Adrenal gland (tissue), 12 donors: ENCODE data around the gene SNX1. TPM values are rescaled to one million over a fixed set of nuclear protein-coding genes. Genes with fewer than 3 reads are reported as not detected.
A peak's percentile ranks its signal among the peaks of the same experiment; 100 is the strongest.

Experiments used
- DNase-seq, 7 donors: peaks; one replicate each; pipeline ENCODE4 v3.0.0-alpha.2; 2019 to 2020
- H3K27ac ChIP-seq, 5 donors: fragments of 200-600 bp; sonication (generic) in 4 of 5; 1 replicate in 3 of 5; 2 replicates in 2 of 5; pipeline versions ENCODE4 v1.5.1 to v1.8.0; 2016 to 2020; ENCODE audit warnings: mild to moderate bottlenecking in 1 of 5
- H3K27me3 ChIP-seq: fragments of 200-600 bp; 2 replicates; pipeline ENCODE4 v1.8.0; 2021
- H3K36me3 ChIP-seq, 2 donors: fragments of 200-600 bp; replicated peaks in 1 of 2; 1 replicate in 1 of 2; 2 replicates in 1 of 2; pipeline versions ENCODE4 v1.5.1 to v1.8.0; 2018 to 2022
- H3K4me1 ChIP-seq, 2 donors: fragments of 200-600 bp; replicated peaks in 1 of 2; 1 replicate in 1 of 2; 2 replicates in 1 of 2; pipeline versions ENCODE4 v1.5.1 to v1.8.0; 2018 to 2021
- H3K4me3 ChIP-seq, 4 donors: fragments of 200-600 bp; sonication (generic) in 3 of 4; one replicate each; pipeline ENCODE4 v1.5.1; 2016 to 2018
- H3K9me3 ChIP-seq, 3 donors: fragments of 200-600 bp; sonication (generic) in 1 of 3; replicated peaks in 1 of 3; 1 replicate in 2 of 3; 2 replicates in 1 of 3; pipeline versions ENCODE4 v1.5.1 to v1.8.0; 2016 to 2021
- CTCF ChIP-seq, 6 experiments: fragments of 450-650 bp in 4 of 6; fragments of 200-600 bp in 2 of 6; sonication (generic) in 1 of 6; IDR thresholded peaks; 1 replicate in 5 of 6; 2 replicates in 1 of 6; pipeline versions ENCODE4 v1.5.1 to v1.8.0; 2016 to 2021; ENCODE audit warnings: antibody characterized with exemption in 6 of 6, mild to moderate bottlenecking in 2 of 6, moderate library complexity in 1 of 6
- POLR2A ChIP-seq, 2 donors: fragments of 450-650 bp; IDR thresholded peaks; one replicate each; pipeline ENCODE4 v1.6.1; 2017; ENCODE audit warnings: antibody characterized with exemption in 2 of 2, mild to moderate bottlenecking in 2 of 2, moderate library complexity in 1 of 2
- WGBS, 4 donors: extraction: QIAGEN DNeasy Blood & Tissue Kit in 2 of 4; methylation state at CpG; one replicate each; pipeline versions ENCODE4 v1.1.5 to v1.1.7; 2013 to 2017; 5-methylcytosine and 5-hydroxymethylcytosine counted together
- intact Hi-C, 2 donors: fragments of 100-400 bp; cut with DNase I; formaldehyde crosslinking; loops; one replicate each; pipeline versions ENCODE4 v1.14.1 to v1.15.0; 2022 to 2023
- polyA plus RNA-seq, 3 donors: library from polyadenylated mRNA; stranded (reverse); fragments of 200-250 nt in 2 of 3; fragments of 350-450 nt in 1 of 3; fragmentation: Illumina TruSeq in 1 of 3; extraction: RNeasy Lipid Tissue Mini Kit (QIAGEN cat#74804) in 1 of 3; gene quantifications; one replicate each; pipeline ENCODE4 v1.2.3, GENCODE V29; 2013 to 2014
- total RNA-seq, 9 donors: library from RNA; depleted of rRNA in 4 of 9; stranded (reverse); fragments of >200 nt in 4 of 9; fragments of 120-200 nt in 1 of 9; fragmentation: NEBNext Ultra II Directional in 1 of 9; extraction: Animal tissue kit (Norgen Biotek cat#: 25700) in 1 of 9; gene quantifications; one replicate each; pipeline versions ENCODE4 v1.1.0 to v1.2.4, GENCODE V29; 2013 to 2023
- donor health status: healthy with polysubstance abuse.
- donor health status: Bipolar disorder and iron deficiency.
- donor health status: DM: yes; HTN: yes; CAD: no.
- donor health status: DM: no; HTN: no; CAD: no.
- donor health status: DM: no; HTN: no; CAD: no.
- donor health status: DM: yes; HTN: yes; CAD: no.

SNX1 gene
- total and polyA plus RNA-seq, 12 donors, result 61.2 to 251 (median 111) TPM

DNA sequence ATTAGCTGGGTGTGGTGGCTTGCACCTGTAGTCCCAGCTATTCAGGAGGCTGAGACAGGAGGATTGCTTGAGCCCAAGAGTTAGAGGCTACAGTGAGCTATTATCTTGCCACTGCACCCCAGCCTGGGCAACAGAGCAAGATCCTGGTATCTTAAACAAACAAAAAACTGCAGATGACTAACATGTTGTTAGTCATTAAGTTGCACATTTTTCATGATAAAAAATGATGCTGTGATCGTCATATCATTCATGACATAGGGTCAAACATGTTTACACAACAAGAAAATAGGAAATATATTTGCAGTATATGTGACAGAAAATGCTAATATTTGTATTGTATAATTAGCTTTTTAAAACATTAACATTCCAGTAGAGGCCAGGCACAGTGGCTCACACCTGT is 29.3 kb upstream of the SNX1 start:
- TF ChIP-seq POLR2A (IDR thresholded peaks at IDR 0.05) (no peak), CTCF (IDR thresholded peaks at IDR 0.05) (no peak)
- Histone ChIP-seq H3K27ac (no peak overlapping the region), H3K4me3 (no peak overlapping the region), H3K27me3 (no peaks in the 10 kb centered on the region), H3K4me1 (peaks cover 19 to 24% of the 10 kb centered on the region in 2 donors), H3K9me3 (no peaks in the 10 kb centered on the region), H3K36me3 (no peaks in the 10 kb centered on the region)
- 34 to 50% (median 44%) methylated on average over 1 of the region's 1 CpG for WGBS, 4 donors
- intact Hi-C loops, result loop anchor here in 1 of 2 donors (5.0 to 10.0 kb wide), 2 partner anchors 314 to 602 kb away; no protein-coding TSS in a partner anchor
- DNase-seq, result no peak

GRCh38 chr15:64067564-64068030 is 28.2 kb upstream of the SNX1 start:
- no peak for TF ChIP-seq POLR2A (IDR thresholded peaks at IDR 0.05)
- TF ChIP-seq CTCF (IDR thresholded peaks at IDR 0.05), result peak; percentile 77 to 89 (median 84)
- WGBS, 4 donors, result 21 to 44% (median 22%) methylated on average over 6 to 11 of the region's 11 CpGs
- peaks cover 31 to 35% of the 10 kb centered on the region in 2 donors for H3K4me1 ChIP-seq
- H3K27me3 ChIP-seq, result no peaks in the 10 kb centered on the region
- intact Hi-C loops, result loop anchor here in 1 of 2 donors (5.0 to 10.0 kb wide), 2 partner anchors 315 to 603 kb away; no protein-coding TSS in a partner anchor
- no peak overlapping the region for H3K4me3 ChIP-seq
- H3K9me3 ChIP-seq, result no peaks in the 10 kb centered on the region
- peak; percentile 63 to 88 (median 71) for DNase-seq
- H3K36me3 ChIP-seq, result no peaks in the 10 kb centered on the region
- H3K27ac ChIP-seq, result no peak overlapping the region

GRCh38 chr15:64068133-64068532 is 27.6 kb upstream of the SNX1 start:
- intact Hi-C loops, result loop anchor here in 1 of 2 donors (5.0 to 10.0 kb wide), 2 partner anchors 316 to 603 kb away; no protein-coding TSS in a partner anchor
- peaks cover 36 to 41% of the 10 kb centered on the region in 2 donors for H3K4me1 ChIP-seq
- 57 to 61% (median 59%) methylated on average over 4 of the region's 4 CpGs for WGBS, 4 donors

GRCh38 chr15:64070106-64070505 is 25.7 kb upstream of the SNX1 start:
- no peak for DNase-seq
- Histone ChIP-seq H3K36me3 (peaks cover 0 to 7% of the 10 kb centered on the region in 2 donors), H3K9me3 (no peaks in the 10 kb centered on the region), H3K4me1 (peaks cover 41 to 49% of the 10 kb centered on the region in 2 donors), H3K4me3 (no peak overlapping the region), H3K27me3 (no peaks in the 10 kb centered on the region), H3K27ac (peak overlapping the region; percentile 22 to 95 (median 87))
- TF ChIP-seq POLR2A (IDR thresholded peaks at IDR 0.05) (no peak), CTCF (IDR thresholded peaks at IDR 0.05) (no peak)
- intact Hi-C loops, result no loop called here
- WGBS, 4 donors, result 95 to 97% (median 97%) methylated on average over 3 of the region's 3 CpGs

More at GRCh38 chr15:64068133-64068532, 27.6 kb upstream of the SNX1 start:
- Histone ChIP-seq H3K36me3 (no peaks in the 10 kb centered on the region), H3K27ac (no peak overlapping the region), H3K4me3 (no peak overlapping the region), H3K27me3 (no peaks in the 10 kb centered on the region), H3K9me3 (no peaks in the 10 kb centered on the region)
- DNase-seq, result no peak
- no peak for TF ChIP-seq CTCF (IDR thresholded peaks at IDR 0.05)
- no peak for TF ChIP-seq POLR2A (IDR thresholded peaks at IDR 0.05)
